ENCODE data around the gene PXYLP1.

Gene PXYLP1

DNA sequence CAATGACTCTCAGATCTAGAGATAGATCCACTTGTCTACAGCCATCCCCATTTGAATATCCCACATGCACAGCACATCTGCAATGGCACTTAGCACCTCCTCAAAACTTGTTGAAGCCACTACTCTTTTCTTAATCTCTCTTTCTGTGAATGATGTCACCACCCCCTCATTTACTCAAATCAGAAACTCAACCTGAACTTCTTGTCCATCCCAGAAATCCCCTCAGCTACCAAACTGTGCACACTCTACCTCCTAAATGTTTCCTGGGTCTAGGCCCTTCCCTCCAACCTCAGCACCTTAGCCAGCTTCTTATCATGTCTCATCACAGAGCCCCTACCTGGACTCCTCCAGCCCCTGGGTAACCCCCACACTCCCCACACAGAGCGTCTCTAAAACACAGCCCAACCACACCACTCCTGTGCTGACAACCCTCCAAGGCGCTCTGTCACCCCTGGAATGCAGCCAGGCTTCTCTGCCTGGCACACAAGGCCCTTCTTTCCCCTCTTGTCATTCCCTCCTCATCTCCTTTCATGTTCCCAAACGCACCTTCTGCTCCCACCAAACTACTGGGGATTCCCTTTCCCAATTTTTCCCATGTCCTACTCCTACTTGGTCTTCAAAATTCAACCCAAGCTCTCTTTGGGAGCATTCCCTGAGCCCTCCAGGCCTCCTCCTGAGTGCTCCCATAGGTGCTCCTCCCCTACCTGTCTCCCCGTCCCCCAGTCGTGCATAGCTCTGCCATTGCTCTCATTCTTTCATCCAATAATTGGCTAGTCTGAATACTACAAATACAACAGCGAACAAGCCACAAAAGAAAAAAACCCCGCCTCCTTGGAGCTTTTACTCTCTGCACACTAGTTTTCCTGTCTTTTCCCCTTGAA lies 96.9 kb downstream of the PXYLP1 start:
- no peak for DNase-seq

- no peak for DNase-seq
Measured at GRCh38 chr3:141330235-141330634, 98.6 kb downstream of the PXYLP1 start.

- no peak for DNase-seq
Measured at GRCh38 chr3:141330718-141331376, 99.2 kb downstream of the PXYLP1 start.

GRCh38 chr3:141331377-141332318 lies 100.0 kb downstream of the PXYLP1 start:
- DNase-seq: no peak

- no peak for DNase-seq
Measured at GRCh38 chr3:141332416-141332815, 100.8 kb downstream of the PXYLP1 start.

DNA sequence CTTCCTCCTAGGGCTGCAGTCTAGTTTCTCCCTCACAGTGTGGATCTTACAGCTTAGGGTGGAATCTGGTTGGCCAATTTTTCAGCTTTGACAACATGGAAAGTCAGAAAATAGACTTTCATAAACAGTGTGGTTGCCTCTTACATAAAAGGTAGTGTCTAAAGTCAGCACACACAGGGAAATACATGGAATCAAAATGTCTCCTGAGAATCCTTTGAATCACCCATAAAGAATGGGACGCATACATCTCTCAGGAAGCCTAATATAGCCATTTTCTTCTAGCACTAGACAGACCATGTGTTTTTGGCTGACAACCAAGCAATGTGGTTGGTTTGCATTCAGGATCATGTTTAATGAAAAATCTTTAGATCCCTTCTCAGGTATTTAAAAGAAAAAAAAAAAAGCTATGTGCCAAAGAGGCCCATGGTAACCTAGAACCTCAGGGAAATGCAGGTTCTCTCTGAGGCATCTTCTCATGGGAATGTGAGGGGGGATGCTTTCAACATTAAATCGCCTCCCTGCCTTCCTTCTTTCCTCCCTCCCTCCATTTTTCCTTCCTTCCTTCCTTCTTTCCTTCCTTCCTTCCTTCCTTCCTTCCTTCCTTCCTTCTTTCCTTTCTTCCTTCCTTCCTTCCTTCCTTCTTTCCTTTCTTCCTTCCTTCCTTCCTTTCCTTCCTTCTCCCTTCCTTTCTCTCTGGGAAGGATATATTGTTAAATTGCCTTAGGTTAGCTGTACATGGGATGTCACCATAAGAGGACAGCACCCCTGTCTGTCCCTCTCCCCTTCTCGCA lies 102.4 kb downstream of the PXYLP1 start:
- DNase-seq: no peak

DNA sequence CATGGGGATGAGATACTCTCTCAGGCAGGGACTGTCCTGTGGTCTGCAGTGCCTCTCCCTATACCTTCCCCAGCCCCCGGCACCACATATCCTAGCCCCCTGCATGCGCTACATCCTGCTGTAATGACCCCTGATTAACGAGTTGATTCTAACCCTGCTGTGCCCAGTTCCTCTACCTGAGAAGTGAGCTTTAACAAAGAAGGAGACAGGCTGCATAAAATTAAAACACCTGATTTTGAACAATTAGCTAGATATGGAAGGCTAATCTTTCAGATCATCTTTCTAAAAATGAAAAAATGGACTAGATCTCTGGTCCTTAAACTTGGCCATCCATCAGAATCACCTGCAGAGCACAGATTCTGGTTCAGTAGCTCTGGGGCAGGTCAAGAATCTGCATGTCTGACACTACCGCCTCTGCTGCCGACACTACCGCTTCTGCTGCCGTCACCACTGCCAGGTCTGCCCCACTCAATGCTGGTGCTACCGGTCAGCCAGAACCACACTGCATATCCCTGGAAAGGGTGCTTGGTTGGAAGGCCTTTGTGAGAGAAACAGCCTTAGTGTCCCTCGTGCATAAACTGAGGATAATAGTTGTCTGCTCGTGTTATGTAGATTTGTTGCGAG lies 103.1 kb downstream of the PXYLP1 start:
- no peak for DNase-seq

DNA sequence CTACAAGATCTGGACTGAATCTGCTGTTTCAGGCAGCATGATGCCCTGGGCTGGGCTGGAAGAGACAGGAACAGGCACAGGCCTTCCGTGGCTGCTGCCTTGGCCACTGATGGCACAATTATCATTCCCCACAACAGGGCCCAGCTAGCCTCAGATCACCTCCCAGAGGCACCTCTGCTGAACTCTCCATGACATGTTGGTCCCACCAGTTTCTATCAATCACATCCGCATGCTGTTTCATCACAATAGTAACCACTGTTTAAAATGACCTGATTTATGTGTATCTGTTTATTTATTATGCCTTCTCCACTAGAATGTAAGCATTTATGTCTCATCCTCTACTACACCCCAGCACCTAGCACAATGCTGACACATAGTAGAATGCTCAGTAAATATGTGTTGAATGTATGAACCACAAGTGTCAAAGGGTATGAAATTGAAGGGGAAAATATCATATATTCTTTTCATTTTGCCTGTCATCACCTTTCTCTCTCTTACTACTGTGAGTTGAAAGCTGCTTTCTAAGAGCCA lies 104.0 kb downstream of the PXYLP1 start:
- DNase-seq: no peak

DNA sequence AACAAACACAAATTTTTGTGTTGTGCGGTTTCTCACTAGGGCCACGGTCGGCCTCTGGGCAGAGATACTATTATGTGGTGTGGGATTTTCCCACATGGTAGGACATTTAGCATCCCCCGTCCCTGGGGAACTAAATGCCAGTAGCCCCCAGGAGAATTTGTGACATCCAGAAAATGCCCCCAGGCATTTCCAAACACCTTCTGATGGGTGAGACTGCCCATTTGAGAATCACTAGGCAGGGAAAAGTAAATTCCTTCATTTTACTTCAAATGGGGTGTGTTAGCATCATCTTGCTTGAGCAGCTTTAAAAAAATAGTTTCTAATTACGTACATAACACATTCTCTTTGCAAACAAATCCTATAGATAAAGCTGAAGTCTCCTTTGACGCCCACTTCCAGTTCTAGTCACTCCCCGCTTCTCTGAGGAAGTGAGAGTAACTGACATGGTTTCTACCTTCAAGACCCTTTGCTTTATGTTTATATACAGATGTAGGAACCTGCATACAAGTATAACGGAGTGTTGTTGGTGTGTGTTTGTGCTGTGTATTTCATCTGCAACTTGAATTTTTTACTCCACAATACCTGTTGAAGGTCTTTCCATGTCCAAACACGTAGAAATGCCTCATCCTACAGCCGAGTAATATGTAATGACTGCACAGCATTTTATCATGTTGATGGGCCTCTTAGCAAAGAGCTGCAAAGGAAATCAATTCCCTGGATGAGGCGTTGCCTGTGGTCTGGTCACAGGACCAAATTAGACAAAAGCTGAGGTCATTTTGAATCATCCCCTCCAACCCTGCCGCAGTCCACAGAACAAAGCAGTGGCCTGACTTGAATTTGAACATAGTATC lies 105.3 kb downstream of the PXYLP1 start:
- DNase-seq: no peak

- DNase-seq: no peak
Measured at GRCh38 chr3:141337523-141337854, 105.9 kb downstream of the PXYLP1 start.

GRCh38 chr3:141337991-141338390 lies 106.4 kb downstream of the PXYLP1 start:
- no peak for DNase-seq

DNA sequence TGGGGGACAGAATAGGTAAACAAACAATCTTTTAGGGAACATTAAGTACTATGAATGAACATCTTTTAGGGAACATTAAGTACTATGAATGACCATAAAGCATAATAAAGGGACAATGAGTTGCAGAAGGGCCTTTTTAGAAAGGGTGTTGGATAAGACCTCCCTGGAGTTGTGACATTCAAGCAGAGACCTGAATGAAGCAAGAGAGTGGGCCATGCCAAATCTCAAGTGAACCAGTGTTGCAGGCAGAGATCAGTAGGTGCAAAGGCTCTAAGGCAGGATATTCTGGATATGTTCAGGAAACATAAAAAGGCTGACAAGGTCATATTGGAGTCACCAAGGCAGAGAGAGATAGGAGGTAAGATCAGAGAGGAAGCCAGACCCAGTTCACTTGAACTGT lies 107.3 kb downstream of the PXYLP1 start:
- DNase-seq: no peak

DNA sequence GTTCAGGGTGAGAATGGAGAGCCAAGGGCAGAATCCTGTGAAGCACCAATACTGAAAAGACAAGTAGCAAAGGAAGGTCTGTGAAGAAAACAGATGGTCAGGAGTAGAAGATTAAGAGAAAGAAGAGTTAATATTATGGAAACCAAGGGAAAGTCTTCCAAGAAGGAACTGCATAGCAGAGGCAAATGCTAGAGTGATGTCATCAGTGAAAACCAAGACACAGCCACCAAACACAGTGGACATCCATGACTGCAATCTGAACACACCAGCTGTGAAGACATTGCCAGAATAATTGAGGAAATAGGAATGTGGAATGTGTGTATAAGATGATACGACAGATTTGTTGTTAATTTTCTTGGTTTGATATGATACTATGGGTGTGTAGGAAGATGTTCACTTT lies 109.9 kb downstream of the PXYLP1 start:
- DNase-seq: no peak

GRCh38 chr3:141342386-141342785 lies 110.8 kb downstream of the PXYLP1 start:
- DNase-seq: no peak

- no peak for DNase-seq
Measured at GRCh38 chr3:141343077-141343476, 111.5 kb downstream of the PXYLP1 start.

DNA sequence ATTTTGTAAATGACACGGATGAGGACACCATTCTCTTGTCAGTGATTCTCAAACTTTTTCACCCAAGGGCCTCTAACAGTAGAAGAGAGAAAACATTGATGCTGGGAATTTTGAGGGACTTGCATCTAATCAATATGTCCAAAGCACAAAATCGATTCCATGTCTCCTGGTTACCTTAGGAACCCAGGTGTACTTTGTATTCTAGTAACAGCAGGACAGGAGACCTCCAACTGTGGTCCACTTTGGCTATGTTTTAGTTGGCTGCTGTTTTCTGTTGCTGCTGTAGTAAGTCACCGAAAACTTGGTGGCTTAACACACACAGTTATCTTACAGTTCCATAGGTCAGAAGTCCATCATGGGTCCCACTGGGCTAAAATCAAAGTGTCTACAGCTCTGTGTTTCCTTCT lies 112.2 kb downstream of the PXYLP1 start:
- no peak for DNase-seq
